Dendritic cell treated with granulocyte-macrophage colony-stimulating factor and Interleukin-4, amounts not matched to agents 40 ng/mL and 50 ng/mL, for 4 days (primary cell): ENCODE measurements around the gene KRT76.

Experiments
- H3K27ac Mint-ChIP-seq: one replicate; pipeline ENCODE4 v1.8.0; 2022; ENCODE audit warnings: mild to moderate bottlenecking, mixed read lengths
- H3K27me3 Mint-ChIP-seq: one replicate; pipeline ENCODE4 v1.8.0; 2022; ENCODE audit warnings: mild to moderate bottlenecking, mixed read lengths
- H3K36me3 Mint-ChIP-seq: one replicate; pipeline ENCODE4 v1.8.0; 2022; ENCODE audit warnings: low read depth, mixed read lengths
- H3K4me1 Mint-ChIP-seq: one replicate; pipeline ENCODE4 v1.8.0; 2022; ENCODE audit warnings: low read depth, mixed read lengths
- H3K4me3 Mint-ChIP-seq: one replicate; pipeline ENCODE4 v1.8.0; 2022; ENCODE audit warnings: mild to moderate bottlenecking, moderate library complexity, mixed read lengths
- H3K9me3 Mint-ChIP-seq: one replicate; pipeline ENCODE4 v1.8.0; 2022; ENCODE audit warnings: mixed read lengths
- intact Hi-C: fragments of 100-400 bp; cut with micrococcal nuclease; formaldehyde crosslinking; loops from one replicate; pipeline ENCODE4 v1.15.0; 2022

The KRT76 gene

DNA sequence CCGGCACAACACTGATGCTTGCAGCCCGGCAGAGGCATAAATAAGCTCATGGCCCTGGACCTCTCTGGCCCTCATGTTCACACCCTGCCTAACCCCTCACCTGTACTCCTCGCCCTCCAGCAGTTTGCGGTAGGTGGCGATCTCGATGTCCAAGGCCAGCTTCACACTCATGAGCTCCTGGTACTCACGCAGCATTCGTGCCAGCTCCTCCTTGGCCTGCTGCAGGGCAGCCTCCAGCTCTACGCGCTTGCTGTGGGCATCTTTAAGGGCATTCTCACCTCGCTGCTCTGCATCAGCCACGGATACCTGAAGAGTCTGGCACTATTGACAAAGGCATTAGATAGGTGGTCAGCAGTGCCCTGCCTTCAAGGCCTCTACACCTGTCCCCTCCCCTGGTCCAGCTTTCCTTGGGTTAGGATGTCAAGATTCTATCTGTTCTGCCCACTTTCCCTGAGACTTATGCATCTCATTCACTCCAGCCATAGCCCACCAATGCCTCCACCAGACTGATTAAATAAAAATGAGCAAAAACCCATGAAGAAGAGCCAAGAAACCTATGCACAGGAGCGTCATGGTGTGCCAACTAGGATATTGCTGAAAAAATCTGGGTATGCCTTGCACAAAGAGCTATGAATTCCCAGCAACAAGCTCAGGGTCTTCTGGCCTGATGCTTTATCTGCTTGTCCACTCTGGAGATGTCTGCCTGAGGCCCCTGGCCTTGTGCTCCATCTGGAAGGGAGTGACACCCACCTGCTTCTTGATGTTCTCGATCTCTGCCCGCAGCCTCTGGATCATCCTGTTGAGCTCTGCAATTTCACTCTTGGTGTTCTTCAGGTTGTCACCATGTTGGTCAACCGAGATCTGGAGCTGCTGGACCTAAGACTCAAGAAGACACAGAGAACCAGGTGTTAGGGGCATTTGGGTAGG lies 30.7 kb upstream of the KRT76 start:
- Mint-ChIP-seq H3K27me3 (peaks cover 6% of the 10 kb centered on the region), H3K36me3 (no peaks in the 10 kb centered on the region)
- intact Hi-C loops, result no loop called here

DNA sequence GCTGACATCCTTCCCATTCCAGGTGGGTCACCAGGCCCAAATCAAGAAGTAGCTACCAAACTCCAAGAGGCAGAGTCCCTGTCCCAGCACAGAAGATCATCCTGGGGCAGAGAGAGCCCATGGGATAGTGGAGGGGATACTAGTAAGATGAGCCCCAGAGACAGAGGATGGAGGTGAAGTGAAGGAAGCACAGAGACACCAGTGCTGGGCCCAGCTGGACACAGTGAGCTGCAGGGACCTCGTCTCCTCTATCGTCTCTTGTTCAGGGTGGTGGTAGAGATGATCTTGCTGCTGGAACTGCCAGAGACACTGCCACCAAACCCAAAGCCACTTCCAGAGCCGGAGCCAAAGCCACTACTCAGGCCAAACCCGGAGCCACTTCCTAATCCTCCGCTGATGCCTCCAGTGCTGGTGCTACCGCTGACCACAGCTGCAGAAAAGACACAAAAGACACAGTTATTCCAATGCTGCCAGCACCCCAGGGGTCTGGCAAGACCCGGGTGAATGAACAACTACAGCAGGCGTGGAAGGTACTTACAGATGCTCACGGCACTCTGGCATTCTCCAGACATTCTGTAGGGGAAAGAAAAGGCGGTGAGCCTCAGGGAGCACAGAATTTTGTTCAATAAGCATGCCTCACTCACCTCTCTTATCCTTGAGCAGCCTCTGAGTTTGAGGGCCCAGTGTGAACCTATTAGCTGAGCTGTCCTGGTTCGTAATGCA lies 29.8 kb upstream of the KRT76 start:
- Mint-ChIP-seq H3K36me3 (no peaks in the 10 kb centered on the region), H3K4me3 (no peak overlapping the region), H3K27ac (no peak overlapping the region), H3K4me1 (no peaks in the 10 kb centered on the region), H3K9me3 (no peaks in the 10 kb centered on the region), H3K27me3 (peaks cover 6% of the 10 kb centered on the region)
- intact Hi-C loops, result no loop called here

More for the DNA sequence above, 30.7 kb upstream of the KRT76 start:
- H3K4me1 Mint-ChIP-seq, result no peaks in the 10 kb centered on the region
- H3K27ac Mint-ChIP-seq, result no peak overlapping the region
- no peak overlapping the region for H3K4me3 Mint-ChIP-seq
- H3K9me3 Mint-ChIP-seq, result no peaks in the 10 kb centered on the region

DNA sequence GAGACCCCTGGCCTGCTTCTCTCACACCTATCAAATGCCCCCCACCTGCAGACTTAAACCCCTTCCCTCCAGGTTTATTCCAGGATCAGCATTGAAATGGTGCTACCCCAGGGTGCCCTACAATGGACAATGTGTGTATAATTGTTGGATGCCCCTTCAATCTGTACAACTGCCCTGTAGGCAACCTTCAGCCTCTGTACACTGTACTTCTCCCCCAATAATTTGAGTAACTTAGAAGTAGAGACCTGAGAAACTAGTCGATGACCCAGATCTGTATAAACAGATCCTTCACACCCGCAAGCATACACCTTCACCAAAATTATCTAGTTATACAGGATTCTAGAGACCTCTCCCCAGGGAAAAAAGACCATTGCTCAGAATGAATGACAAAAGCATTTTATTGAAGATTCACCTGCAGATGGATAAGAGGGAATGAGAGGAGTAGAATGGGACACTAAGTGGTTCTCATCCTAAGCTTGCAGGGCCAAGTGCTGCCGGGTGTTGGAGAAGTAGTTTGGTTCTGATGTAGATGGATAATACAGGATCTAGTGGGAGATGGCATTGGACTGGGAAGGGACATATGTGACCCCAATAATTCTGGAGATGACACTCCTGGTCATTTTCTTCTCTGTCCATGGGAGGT lies 29.1 kb upstream of the KRT76 start:
- Mint-ChIP-seq H3K4me3 (no peak overlapping the region), H3K36me3 (no peaks in the 10 kb centered on the region), H3K4me1 (no peaks in the 10 kb centered on the region), H3K27me3 (peaks cover 6% of the 10 kb centered on the region), H3K27ac (no peak overlapping the region), H3K9me3 (no peaks in the 10 kb centered on the region)
- intact Hi-C loops, result no loop called here

DNA sequence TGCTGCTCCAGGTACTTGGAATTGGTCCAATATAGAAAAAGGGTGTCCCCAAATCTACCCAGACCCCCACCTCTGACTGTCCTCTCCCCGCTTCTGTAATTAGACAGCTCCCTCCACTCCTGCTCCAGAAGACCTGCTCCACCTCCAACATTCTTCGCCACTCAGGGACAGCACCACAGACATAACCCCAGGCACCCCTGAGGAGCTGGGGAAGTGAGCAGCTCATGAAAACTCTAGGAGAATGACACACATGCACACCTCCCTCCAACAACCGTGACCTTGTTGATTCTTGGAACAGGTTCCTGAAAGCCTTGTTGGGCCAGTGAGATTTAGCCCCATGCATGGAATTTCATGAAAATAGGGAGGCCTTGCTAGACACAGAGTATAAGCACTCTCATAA lies 28.6 kb upstream of the KRT76 start:
- intact Hi-C loops, result no loop called here
- H3K36me3 Mint-ChIP-seq, result no peaks in the 10 kb centered on the region
- H3K4me1 Mint-ChIP-seq, result no peaks in the 10 kb centered on the region
- H3K27ac Mint-ChIP-seq, result no peak overlapping the region
- H3K27me3 Mint-ChIP-seq, result peaks cover 6% of the 10 kb centered on the region
- H3K4me3 Mint-ChIP-seq, result no peak overlapping the region
- H3K9me3 Mint-ChIP-seq, result no peaks in the 10 kb centered on the region

DNA sequence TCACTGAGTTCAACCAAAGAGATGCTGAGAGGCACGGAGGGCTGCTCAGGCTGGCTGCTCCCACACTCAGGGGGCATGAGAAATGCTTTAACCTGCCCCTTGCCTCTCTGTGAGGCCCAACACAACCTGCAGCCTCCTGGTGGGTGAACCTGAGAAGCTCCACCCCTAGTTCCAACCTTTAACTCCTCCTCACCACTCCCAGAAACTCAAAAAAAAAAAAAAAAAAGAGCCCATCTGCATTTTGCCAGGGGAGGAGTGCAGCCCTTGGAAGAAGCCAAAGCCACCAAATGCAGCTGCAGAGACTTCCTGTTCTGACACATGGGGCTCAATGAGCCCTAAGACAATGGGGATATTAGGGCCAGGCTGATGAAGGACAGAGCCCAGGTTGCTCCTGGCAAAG lies 27.9 kb upstream of the KRT76 start:
- no peaks in the 10 kb centered on the region for H3K36me3 Mint-ChIP-seq
- H3K4me3 Mint-ChIP-seq, result no peak overlapping the region
- H3K27me3 Mint-ChIP-seq, result peaks cover 4% of the 10 kb centered on the region
- H3K27ac Mint-ChIP-seq, result no peak overlapping the region
- H3K9me3 Mint-ChIP-seq, result no peaks in the 10 kb centered on the region
- intact Hi-C loops, result no loop called here
- H3K4me1 Mint-ChIP-seq, result no peaks in the 10 kb centered on the region

DNA sequence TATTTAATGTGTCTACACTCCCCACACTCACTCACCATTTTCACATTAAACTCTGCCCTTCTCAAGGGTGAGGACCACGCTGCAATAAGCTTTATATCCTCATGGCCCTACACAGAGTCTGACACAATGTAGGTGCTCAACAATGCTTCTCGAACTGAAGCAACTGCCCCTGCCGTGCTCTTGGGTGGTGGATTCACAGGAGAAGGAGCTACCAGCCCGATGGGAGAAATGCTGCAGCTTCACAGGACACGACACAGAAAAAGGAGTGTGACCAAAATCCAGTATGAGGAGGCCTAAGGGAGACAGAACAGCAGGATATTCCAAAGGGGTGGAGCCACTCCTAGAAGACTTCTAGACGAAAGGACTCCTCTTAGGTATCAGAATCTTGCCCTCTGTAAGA lies 25.3 kb upstream of the KRT76 start:
- Mint-ChIP-seq H3K36me3 (no peaks in the 10 kb centered on the region), H3K27me3 (no peaks in the 10 kb centered on the region), H3K9me3 (no peaks in the 10 kb centered on the region), H3K27ac (no peak overlapping the region), H3K4me3 (no peak overlapping the region), H3K4me1 (no peaks in the 10 kb centered on the region)
- intact Hi-C loops, result no loop called here

DNA sequence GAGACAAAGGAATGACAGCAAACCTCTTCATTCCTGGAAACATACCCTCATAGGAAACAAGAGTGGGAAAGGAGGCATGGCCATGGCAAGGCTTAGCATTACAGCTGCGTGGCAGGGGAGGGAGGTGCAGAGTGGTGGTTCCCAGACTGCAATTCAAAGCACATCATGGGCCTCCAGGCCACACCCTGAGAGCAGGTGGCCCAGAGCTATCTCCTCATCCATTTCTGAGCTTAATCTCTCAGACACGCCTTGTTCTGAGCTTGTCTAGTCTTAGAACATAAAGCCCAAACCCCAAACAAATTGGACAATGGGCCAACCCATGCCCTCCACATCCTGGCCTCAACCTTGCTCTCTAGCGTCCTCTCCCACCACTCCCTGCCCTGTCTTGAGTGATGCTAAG lies 24.6 kb upstream of the KRT76 start:
- H3K27me3 Mint-ChIP-seq, result no peaks in the 10 kb centered on the region
- no peaks in the 10 kb centered on the region for H3K9me3 Mint-ChIP-seq
- H3K27ac Mint-ChIP-seq, result no peak overlapping the region
- no peaks in the 10 kb centered on the region for H3K4me1 Mint-ChIP-seq
- no peaks in the 10 kb centered on the region for H3K36me3 Mint-ChIP-seq
- intact Hi-C loops, result no loop called here
- no peak overlapping the region for H3K4me3 Mint-ChIP-seq

DNA sequence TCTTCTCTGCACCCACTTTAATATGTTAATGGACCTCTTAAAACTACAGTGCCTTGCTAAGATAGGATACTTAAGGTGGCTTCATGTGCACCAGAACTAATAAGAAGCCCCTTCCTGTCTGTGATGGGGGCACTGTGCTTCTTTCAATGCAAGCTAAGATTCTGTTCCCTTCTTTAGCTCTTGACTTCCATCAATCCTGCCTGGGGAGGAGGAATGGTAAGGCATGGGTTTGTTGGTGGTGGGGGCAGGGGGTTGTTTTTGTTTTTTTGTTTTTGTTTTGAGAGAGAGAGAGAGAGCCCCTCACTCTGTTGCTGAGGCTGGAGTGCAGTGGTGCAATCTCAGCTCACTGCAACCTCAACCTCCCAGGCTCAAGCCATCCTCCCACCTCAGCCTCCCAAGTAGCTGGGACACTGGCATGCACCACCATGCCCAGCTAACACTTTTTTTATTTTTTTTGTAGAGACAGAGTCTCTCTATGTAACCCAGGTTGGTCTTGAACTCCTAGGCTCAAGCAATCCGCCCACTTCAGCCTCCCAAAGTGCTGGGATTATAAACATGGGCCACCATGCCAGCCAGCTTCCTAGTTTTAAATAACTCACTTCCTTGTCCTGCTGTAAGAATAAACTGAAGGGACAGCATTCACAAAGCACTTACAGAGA lies 23.2 kb upstream of the KRT76 start:
- Mint-ChIP-seq H3K9me3 (no peaks in the 10 kb centered on the region), H3K36me3 (no peaks in the 10 kb centered on the region), H3K27me3 (no peaks in the 10 kb centered on the region), H3K27ac (no peak overlapping the region), H3K4me3 (no peak overlapping the region), H3K4me1 (no peaks in the 10 kb centered on the region)
- intact Hi-C loops, result no loop called here

DNA sequence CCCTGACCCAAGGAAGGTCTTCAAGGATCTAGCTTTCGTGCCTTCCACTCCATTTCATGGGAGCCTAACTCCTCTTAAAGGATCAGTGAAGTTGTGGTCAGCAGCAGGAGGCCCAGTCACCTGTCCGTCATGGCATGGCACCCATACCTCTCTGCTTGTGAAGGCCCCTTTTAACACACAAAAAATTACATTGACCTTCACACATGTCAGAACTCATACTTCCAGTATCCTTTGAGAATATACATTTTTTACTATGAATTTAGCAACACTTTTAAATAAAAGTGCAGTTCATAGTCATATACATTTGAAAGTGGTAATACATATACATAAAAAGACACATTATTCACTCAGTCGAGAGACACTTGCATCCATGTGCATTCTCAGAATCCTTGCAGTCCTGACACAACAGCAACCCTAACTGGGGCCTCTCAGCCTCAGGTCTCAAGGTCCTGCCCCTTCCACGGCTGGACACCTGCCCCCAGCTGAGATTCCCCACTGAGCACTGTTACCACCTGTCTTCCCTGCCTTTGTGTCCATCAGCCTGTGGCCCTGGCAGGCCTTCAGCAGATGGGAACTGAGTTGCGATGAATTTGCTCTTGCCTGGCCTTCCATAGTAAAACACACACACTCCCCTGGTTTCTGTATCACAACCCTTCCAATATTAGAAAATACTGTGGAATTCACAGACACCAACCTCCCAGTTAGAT lies 22.5 kb upstream of the KRT76 start:
- Mint-ChIP-seq H3K4me1 (no peaks in the 10 kb centered on the region), H3K27ac (no peak overlapping the region), H3K27me3 (no peaks in the 10 kb centered on the region), H3K36me3 (no peaks in the 10 kb centered on the region), H3K9me3 (no peaks in the 10 kb centered on the region), H3K4me3 (no peak overlapping the region)
- intact Hi-C loops, result no loop called here

DNA sequence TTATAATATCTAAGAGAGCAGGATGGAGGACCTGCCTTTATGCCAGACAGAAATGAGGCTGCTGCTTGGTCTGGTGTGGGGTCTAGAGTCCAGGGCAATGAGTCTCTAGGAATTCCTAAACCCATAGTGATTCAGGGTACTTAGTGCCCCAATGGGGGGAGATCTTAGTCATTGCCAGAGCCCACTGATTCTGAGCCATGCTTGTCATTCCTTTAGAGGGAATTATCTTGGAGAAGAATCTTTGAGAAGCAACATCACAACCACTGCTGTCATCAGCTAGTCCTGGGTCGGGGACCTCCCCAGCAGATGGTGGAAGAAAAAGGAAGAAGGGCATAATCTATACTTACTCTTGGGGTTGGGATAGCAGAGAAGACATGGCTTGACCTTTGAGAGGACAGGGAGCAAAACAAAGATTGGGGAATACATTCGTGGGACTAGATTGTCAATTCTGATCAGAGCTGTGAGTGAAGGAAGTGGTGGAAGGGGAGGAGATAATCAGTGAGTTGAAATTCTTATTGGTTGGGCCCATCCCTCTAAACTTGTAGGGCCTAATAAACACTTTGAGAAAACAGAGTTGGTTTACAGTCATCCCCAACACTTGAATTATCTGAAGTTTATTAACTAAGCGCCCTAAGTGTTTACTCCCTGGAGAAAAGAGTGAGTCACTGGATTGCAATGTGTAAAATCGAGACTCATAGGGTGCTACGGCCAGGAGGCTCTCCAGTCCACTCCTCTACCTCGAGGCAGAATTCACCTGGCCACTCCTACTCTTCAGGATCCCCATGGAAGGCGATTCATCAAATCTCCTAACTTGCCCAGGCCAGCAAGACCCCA lies 21.7 kb upstream of the KRT76 start:
- H3K27ac Mint-ChIP-seq, result no peak overlapping the region
- no peaks in the 10 kb centered on the region for H3K36me3 Mint-ChIP-seq
- H3K9me3 Mint-ChIP-seq, result no peaks in the 10 kb centered on the region
- intact Hi-C loops, result no loop called here
- no peak overlapping the region for H3K4me3 Mint-ChIP-seq
- no peaks in the 10 kb centered on the region for H3K4me1 Mint-ChIP-seq
- H3K27me3 Mint-ChIP-seq, result no peaks in the 10 kb centered on the region

DNA sequence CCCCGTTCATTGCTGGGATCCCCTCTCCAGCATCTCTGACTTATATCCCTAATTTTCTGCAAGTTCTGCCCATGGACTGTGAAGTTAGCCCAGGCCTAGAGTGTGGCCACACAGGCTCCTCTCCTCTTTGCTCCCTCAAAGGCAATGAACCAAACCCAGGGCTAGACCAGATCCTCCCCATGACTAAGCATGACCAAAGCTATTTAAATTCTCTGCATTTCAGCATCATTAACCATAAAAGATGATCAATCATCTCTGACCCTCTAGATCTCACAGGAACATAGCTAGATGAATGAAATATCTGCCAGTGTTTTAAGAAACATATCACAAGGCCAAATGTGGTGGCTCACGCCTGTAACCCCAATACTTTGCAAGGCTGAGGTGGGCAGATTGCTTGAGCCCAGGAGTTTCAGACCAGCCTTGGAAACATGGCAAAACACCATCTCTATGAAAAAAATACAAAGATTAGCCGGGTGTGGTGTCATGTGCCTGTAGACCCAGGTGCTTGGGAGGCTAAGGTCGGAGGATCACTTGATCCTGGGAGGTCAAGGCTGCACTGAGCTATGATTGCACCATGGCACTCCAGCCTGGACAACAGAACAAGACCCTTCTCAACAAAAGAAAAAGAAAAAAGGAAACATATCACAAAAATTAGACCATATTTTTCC lies 21.0 kb upstream of the KRT76 start:
- Mint-ChIP-seq H3K27ac (no peak overlapping the region), H3K36me3 (no peaks in the 10 kb centered on the region), H3K4me3 (no peak overlapping the region), H3K27me3 (no peaks in the 10 kb centered on the region), H3K9me3 (no peaks in the 10 kb centered on the region), H3K4me1 (no peaks in the 10 kb centered on the region)
- intact Hi-C loops, result no loop called here

DNA sequence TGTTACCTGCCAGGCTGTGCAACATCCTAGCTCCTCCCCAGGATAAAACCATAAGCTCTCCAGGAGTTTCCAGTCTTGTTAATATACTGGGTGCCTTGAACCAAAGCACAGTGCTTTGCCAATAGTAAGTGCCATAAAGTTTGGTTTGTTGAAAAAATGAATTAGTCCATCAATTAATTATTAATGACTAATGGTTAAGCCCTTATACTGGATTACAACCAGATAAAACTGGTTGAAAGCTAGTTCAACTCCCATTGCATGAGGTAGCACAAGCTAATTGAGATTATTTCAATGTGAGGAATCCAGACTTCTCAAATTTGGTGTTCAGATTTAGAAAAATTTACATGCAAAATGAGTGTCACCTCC lies 20.4 kb upstream of the KRT76 start:
- intact Hi-C loops, result no loop called here
- Mint-ChIP-seq H3K4me3 (no peak overlapping the region), H3K27ac (no peak overlapping the region), H3K27me3 (no peaks in the 10 kb centered on the region), H3K9me3 (no peaks in the 10 kb centered on the region), H3K4me1 (no peaks in the 10 kb centered on the region), H3K36me3 (no peaks in the 10 kb centered on the region)
